NCI-H748 treated with DMSO at 0.1 percent for 48 hours (cell line): ENCODE data around the gene RGP1.
A peak's percentile ranks its signal among the peaks of the same experiment; 100 is the strongest.

ENCODE experiments used
- DNase-seq: peaks from one replicate; lab custom pipeline; 2025; lab: John Stamatoyannopoulos, UW

RGP1 gene

GRCh38 chr9:35719546-35719945, 29.5 kb upstream of the RGP1 start:
- DNase-seq, result no peak

GRCh38 chr9:35723426-35723825, 25.7 kb upstream of the RGP1 start:
- no peak for DNase-seq

- DNase-seq, result no peak
Observed at GRCh38 chr9:35723908-35724307, 25.2 kb upstream of the RGP1 start.

GRCh38 chr9:35725362-35725761, 23.7 kb upstream of the RGP1 start:
- DNase-seq, result no peak

- no peak for DNase-seq
Observed at GRCh38 chr9:35726931-35727330, 22.2 kb upstream of the RGP1 start.

- no peak for DNase-seq
Observed at GRCh38 chr9:35727676-35728040, 21.4 kb upstream of the RGP1 start.

GRCh38 chr9:35728041-35728971, 20.8 kb upstream of the RGP1 start:
- DNase-seq, result no peak

GRCh38 chr9:35729101-35729500, 20.0 kb upstream of the RGP1 start:
- DNase-seq, result no peak

GRCh38 chr9:35729700-35730485, 19.2 kb upstream of the RGP1 start:
- no peak for DNase-seq

- DNase-seq, result no peak
Observed at GRCh38 chr9:35730486-35730854, 18.6 kb upstream of the RGP1 start.

- DNase-seq, result no peak
Observed at GRCh38 chr9:35731415-35732184, 17.5 kb upstream of the RGP1 start.

- DNase-seq, result peak; percentile 86
Observed at GRCh38 chr9:35732185-35732799, 16.8 kb upstream of the RGP1 start, which contains the start of the genes CREB3 and TLN1. Gene CREB3 (plus strand): TSS chr9:35732666. CDS start chr9:35732773, 107 bp downstream. Gene TLN1 (minus strand): TSS chr9:35732195. CDS start chr9:35725694, 6,501 bp downstream.

GRCh38 chr9:35732800-35733541, 16.1 kb upstream of the RGP1 start:
- DNase-seq, result peak; percentile 35

- DNase-seq, result no peak
Observed at GRCh38 chr9:35734096-35734495, 15.0 kb upstream of the RGP1 start.

GRCh38 chr9:35736201-35736633, 12.9 kb upstream of the RGP1 start:
- DNase-seq, result peak; percentile 10

GRCh38 chr9:35737143-35737542, 11.9 kb upstream of the RGP1 start:
- DNase-seq, result no peak

- no peak for DNase-seq
Observed at GRCh38 chr9:35738186-35738585, 10.9 kb upstream of the RGP1 start.

- DNase-seq, result no peak
Observed at GRCh38 chr9:35738924-35739323, 10.2 kb upstream of the RGP1 start.

- DNase-seq, result no peak
Observed at GRCh38 chr9:35740243-35740642, 8.8 kb upstream of the RGP1 start.

GRCh38 chr9:35741740-35742139, 7.3 kb upstream of the RGP1 start:
- no peak for DNase-seq

- DNase-seq, result no peak
Observed at GRCh38 chr9:35743452-35743851, 5.6 kb upstream of the RGP1 start.
